Coronary artery (tissue), 2 donors: Measurements from ENCODE around the gene ATF4.

Source experiments
- DNase-seq: peaks from one replicate; pipeline ENCODE4 v3.0.0-alpha.2; 2017; ENCODE audit warnings: low spot score
- H3K27ac ChIP-seq, 2 donors: fragments of 200-600 bp; sonication (generic); one replicate each; pipeline ENCODE4 v1.5.1; 2016 to 2019
- H3K4me3 ChIP-seq: fragments of 200-600 bp; sonication (generic); 2 replicates; pipeline ENCODE4 v1.5.1; 2016; ENCODE audit warnings: mild to moderate bottlenecking, moderate library complexity
- CTCF ChIP-seq: fragments of 200-600 bp; sonication (generic); IDR thresholded peaks from one replicate; pipeline ENCODE4 v1.5.1; 2019; ENCODE audit warnings: antibody characterized with exemption

The ATF4 gene

GRCh38 chr22:39562839-39563489, 42.6 kb downstream of the ATF4 start:
- H3K27ac ChIP-seq = no peak overlapping the region
- H3K4me3 ChIP-seq = no peak overlapping the region
- TF ChIP-seq CTCF = no peak
- no peak for DNase-seq

- no peak for TF ChIP-seq CTCF
- H3K27ac ChIP-seq = no peak overlapping the region
- DNase-seq = no peak
- H3K4me3 ChIP-seq = no peak overlapping the region
These were observed 43.4 kb downstream of the ATF4 start for GRCh38 chr22:39563571-39564428.

GRCh38 chr22:39565414-39565944, 45.1 kb downstream of the ATF4 start:
- H3K27ac ChIP-seq = no peak overlapping the region
- DNase-seq = no peak
- H3K4me3 ChIP-seq = no peak overlapping the region
- TF ChIP-seq CTCF = no peak

- Histone ChIP-seq H3K27ac (no peak overlapping the region), H3K4me3 (no peak overlapping the region)
- DNase-seq = no peak
- TF ChIP-seq CTCF = no peak
These were observed 47.0 kb downstream of the ATF4 start for GRCh38 chr22:39567135-39567946.

GRCh38 chr22:39568278-39568981, 48.1 kb downstream of the ATF4 start:
- no peak overlapping the region for H3K4me3 ChIP-seq
- no peak for DNase-seq
- H3K27ac ChIP-seq = no peak overlapping the region
- TF ChIP-seq CTCF = no peak

GRCh38 chr22:39569066-39569465, 48.7 kb downstream of the ATF4 start:
- no peak overlapping the region for H3K27ac ChIP-seq
- no peak for TF ChIP-seq CTCF
- H3K4me3 ChIP-seq = no peak overlapping the region
- no peak for DNase-seq
